Measurements from ENCODE around the gene LMNA.
A peak's percentile ranks its signal among the peaks of the same experiment; 100 is the strongest.
"Not testable (repeated sequence)": the region's sequence is repeated elsewhere in the genome, so short reads cannot be mapped to it uniquely, and the experiment has no call there.

The LMNA gene

DNA sequence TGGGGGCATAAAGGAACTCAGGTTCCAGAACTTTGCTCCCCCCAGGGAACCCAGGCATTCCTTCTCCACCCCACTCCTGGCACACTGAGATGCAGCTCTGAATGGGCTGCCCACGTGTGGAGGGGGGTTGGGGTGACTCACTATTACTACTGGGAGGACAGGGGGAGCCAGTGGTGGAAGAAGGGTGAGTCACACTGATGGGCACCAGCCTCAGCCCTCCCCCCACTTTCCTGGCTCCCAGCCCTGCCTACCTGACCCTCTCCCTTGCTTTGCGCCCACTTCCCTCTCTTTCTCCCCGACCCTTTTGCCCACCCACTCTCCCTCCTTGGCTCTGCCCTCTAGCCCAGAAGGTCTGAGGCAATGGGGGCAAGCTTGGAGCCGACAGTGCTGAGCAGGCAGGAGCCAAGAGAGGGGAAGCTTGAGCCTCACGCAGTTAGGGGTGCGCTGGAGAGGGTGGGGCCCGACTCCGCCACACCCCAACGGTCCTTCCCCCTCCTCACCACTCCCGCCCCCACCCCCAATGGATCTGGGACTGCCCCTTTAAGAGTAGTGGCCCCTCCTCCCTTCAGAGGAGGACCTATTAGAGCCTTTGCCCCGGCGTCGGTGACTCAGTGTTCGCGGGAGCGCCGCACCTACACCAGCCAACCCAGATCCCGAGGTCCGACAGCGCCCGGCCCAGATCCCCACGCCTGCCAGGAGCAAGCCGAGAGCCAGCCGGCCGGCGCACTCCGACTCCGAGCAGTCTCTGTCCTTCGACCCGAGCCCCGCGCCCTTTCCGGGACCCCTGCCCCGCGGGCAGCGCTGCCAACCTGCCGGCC, at the start of gene LMNA:
Gene LMNA, plus strand, starts transcription at position 611 of the 818 bp plus-strand sequence. CDS start 208 bp downstream, outside the sequence.
- peak; percentile 96 for DNase-seq

DNA sequence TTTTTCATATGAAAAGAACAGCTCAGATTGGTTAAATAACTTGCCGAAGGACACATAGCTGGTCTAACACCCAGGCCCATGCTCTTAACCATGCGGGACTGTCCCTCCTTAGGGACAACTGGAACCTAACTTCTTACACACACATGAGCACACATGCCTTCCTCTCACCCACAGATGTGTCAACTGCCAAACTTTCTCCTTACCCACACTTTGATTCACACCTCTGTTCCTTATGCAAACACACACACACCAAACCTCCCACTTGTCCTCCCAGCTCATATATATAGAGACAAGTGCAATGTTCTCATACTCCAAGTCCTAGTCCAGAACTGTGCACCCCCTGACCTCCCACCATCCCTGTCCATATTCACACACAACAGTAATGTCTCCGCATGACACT, 49.3 kb upstream of the LMNA start:
- no peak for DNase-seq

DNA sequence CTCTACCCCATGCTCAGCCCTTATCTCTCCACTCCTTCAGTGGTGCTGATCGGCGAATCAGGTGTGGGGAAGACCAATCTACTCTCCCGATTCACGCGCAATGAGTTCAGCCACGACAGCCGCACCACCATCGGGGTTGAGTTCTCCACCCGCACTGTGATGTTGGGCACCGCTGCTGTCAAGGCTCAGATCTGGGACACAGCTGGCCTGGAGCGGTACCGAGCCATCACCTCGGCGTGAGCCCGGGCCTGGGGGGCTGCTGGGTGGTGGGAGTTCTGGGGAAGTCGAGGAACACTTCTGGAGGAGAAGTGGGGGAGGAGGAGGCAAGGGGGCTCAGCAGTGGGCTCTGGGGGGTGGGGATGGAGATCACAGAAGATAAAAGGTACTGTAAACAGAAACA, 48.6 kb upstream of the LMNA start:
- no peak for DNase-seq

DNA sequence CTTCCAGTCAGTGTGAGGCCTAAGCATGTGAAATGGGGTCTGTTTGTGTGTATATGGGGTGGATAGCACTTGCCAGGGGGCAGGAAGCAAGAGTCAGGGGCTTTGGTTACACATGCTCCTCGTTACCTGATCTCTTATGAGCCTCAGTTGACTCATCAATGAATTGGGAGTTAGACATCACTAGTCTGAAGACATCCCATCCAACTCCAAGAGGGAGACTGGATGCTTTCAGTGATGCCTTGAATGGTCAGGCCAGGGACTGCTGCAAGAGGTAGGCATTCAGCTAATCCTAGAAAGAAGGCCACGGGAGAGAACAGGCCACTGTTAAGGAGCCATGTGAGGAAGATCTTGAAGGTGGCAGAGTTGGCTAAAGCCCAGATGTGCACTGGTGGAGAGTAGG, 47.2 kb upstream of the LMNA start:
- DNase-seq = no peak

DNA sequence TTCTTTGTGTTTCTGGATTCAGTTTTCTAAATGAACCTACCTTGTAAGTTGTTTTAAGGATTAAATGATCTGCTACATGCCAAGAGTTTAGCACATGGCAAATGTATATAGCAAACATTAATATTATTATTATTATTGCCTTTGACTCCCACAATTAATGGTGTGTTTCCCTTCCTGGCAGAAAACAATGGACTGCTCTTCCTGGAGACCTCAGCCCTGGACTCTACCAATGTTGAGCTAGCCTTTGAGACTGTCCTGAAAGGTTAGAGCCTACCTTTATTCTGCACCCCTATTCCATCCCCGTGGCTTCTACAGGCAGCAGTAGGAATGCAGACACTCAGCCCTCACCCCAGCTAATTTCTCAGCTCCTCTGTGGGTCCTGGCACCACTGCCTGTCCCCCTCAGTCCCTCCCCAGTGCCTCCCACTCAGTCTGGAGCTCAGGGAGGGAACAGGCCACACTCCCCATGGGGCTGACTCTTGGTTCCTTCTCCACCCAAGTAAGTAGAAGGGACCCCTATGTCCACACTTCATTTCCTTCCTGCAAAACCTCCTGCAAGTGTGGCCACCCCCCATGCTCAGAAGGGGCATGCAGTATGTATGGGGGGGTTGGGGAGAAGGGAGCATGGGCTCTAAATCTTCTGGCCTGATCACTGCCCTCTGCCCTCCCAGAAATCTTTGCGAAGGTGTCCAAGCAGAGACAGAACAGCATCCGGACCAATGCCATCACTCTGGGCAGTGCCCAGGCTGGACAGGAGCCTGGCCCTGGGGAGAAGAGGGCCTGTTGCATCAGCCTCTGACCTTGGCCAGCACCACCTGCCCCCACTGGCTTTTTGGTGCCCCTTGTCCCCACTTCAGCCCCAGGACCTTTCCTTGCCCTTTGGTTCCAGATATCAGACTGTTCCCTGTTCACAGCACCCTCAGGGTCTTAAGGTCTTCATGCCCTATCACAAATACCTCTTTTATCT, 44.7 kb upstream of the LMNA start:
- no peak for DNase-seq

DNA sequence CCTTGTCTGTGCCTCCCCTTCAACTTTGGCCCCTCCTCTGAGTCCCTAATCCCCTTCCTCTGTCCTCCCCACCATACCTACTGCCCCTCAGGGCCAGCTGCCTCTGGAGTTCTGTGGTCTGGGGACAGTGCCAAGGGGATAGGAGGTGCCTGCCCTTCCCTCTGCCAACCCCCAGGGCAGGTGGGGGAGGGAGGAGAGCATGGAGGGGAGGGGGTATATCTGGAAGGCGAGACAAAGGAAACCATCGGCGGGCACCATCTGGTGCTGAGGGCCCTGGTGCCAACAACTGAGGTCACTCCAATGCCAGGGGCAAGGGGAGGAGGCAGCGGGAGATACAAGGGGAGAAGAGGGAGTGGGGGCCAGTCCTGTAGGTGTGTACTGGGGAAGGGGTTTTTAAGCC, 44.0 kb upstream of the LMNA start:
- no peak for DNase-seq

DNA sequence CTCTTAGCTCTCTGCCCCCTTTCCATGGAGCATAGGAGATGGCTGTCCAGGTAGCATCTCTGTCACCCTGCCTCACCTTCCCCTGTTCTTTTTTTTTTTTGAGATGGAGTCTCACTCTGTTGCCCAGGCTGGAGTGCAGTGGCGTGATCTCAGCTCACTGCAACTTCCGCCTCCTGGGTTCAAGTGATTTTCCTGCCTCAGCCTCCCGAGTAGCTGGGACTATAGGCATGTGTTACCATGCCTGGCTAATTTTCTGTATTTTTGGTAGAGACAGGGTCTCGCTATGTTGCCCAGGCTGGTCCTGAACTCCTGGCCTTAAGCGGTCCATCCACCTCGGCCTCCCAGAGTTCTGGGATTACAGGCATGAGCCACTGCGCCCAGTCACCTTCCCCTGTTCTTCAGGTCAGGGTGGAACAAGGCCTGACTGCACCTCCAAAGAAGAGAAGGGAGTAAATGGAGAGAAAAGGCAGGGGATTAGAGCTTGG, 43.1 kb upstream of the LMNA start:
- not testable (repeated sequence) for DNase-seq

DNA sequence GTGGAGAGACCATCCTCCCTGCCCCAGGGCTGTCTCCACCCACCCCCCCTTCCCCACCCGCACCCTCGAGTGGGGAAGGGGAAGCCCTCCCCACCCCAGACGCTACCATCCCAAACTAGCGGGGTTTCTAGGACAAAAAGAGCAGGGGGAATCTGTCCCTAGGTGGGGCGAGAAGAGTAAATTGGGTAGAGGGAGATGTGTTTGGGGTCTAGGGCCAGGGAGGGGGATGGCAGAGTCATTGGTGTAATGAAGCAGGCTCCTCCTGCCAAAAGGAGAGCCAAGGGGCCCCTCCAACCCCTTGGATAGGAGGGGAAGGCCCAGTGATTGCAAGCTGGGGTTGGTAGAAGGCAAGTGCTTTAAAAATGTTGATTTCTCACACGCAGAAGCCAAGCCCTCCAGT, 42.3 kb upstream of the LMNA start:
- DNase-seq = no peak

DNA sequence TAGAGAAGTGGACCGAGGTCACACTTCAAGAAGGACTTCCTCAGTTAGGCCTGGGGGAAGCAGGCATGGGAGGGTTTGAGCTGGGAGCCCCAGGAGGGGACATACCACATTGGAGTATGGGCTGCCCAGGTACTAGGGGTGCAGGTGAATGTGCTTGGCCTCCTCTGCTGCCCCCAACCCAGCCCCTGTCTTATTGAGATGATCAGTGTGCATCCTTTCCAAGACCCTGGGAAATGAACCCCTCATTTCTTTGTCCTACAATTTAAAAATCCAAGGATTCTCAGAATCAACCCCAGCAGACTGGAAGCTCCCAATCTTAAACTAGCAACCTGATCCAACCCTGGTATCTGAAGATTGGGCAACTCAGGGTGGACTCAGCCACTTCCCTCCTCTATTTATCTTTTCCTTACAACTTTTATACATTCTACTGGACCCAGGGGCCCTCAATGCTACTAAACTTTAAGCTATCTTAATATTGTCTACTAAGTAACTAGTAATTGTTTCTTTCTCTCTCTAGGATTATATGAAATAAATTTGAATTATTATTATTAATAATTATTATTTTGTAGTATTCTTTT, 41.3 kb upstream of the LMNA start:
- DNase-seq = no peak

DNA sequence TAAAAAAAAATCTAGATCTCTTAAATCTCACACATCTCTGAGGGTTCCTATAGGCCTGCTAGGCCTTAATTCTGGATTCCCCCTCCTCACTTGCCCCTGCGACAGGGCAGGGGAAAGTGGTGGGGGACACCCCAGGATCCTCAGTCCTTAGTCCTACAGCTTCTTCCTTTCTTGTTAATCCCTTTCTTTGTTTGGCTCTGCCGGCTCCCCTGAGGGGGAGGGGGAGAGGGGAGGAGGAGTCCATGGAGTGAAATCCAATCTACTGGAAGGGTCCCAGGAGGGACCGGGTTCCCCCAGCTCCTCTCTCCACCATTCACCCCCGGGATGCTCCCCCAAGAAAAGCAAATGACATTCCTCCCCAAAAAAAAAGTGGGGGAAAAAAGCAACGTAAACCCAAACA, 40.8 kb upstream of the LMNA start:
- no peak for DNase-seq

DNA sequence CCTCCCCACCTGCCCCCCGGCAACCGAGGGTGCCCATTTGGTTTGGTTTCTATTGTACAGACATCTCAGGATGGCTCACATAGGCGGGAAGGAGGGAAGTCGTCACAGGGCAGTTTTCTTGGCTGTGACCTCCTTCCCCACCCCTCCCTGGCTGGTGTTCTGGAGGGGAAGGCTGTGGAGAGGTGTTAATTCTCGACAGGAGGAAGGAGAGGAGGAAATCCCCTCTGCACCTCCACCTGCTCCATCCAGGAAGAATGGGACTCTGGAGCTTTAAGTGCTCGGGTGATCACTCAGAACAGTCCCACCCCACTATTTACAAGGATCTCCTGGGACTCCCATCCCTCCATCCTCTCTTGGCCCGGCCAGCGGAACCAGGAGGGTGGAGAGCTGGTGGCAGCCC, 39.9 kb upstream of the LMNA start:
- no peak for DNase-seq

DNA sequence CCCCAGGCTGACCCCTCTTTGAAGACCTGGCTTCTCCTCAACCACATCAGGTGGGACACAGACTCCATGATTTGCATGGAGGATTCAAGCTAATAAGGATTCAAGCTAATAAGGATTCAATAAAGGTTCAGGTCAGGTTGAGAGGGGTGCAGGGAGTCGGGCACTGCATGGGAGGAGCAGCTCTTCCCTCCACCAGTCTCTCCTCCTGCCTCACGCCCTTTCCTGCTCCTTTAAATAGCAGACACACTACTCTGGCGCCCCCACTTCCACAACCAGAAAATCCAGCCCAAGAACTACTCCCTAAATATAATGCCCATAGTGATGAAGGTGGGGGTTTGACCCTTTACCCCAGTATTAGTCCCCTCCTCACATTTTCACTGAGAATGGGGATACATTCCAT, 39.3 kb upstream of the LMNA start:
- DNase-seq = no peak

DNA sequence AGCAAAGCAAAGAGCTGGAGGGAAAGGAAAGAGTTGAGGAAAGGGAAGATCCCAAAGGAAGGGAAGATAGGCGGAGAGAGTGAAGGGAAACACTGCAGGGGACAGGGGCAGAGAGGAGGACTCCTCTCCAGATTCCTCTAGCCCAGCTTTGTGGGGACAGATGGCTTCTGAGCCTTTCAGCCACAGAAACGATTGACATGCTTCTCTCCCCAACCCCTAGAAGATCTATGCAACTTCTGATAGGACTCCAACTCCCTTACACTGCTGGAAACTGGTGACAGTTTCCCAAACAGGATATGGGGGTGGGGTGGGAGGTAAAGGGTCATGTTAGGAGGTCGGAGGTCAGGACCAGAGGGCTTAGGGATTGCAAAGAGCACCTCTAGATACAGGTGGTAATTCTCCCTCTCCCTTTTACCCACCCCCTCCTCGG, 38.7 kb upstream of the LMNA start:
- DNase-seq = no peak

DNA sequence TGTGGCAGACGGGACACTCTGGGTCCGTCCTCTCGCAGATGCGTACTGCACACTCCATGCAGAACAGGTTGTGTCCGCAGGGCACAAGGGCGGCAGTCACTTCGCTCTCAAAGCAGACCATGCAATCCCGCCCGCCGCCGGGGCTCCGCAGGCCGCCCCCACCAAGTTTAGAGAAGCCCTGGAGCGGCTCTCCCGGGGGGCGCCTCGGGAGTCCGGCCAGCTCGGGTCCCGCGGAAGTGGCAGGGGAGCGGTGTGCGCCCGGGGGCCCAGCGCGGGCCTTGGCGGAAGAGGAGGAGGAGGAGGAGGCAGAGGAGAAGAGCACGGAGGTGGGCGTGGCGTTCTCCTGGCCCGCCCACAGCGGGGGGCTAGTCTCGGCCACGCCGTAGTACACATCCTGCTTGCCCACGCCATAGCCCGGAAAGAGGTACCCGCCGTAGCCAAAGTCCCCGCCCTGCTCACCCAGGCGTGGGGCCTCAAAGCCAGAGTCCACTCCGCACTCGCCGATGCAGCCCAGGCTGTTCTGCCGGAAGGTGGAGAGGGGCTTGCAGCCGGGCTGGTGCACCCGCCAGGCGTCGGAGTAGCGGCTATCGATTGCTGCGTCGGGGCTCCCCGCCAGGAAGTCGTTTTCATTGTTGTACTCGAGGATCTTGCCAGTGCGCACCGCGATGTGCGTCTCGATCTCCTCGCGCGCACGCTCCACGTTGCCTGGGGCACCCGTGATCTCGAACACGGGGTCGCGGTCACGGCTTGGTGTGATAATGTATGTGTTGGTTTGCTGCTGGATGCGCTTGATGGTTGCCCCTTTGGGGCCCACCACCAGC, 37.7 kb upstream of the LMNA start:
- DNase-seq = no peak

DNA sequence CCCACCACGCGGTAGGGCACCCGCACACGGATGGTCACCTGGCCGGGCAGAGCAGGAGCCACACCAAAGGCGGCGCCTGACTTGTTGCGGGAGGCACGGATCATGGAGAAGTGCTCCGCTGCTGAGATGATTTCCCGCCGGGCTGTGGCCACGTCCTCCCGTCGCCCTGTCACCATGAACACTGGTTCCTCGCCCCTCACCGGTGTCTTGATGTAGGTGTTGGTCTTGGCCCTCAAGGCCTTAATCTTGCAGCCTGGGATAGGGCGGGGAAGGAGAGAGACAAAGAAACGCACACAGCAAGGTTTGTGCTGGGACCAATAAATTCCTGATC, 37.1 kb upstream of the LMNA start:
- no peak for DNase-seq

DNA sequence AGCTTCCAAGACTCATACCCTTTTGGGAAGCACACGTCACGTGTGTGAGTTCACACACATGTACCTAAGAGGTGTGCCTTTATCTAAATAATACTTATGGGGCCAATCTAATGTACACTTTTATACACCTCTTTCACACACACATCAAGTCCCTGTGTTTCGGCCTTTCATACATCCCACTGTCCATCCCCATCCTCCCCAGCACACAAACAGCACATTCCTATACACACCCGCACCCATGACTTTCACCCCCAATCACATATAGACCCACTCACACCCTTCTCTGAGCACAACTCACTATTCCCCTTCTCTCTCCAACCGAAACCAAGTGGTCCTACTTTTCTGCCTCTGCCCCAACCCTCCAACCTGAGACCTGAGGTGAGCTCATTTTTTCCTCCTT, 35.8 kb upstream of the LMNA start:
- DNase-seq = no peak

DNA sequence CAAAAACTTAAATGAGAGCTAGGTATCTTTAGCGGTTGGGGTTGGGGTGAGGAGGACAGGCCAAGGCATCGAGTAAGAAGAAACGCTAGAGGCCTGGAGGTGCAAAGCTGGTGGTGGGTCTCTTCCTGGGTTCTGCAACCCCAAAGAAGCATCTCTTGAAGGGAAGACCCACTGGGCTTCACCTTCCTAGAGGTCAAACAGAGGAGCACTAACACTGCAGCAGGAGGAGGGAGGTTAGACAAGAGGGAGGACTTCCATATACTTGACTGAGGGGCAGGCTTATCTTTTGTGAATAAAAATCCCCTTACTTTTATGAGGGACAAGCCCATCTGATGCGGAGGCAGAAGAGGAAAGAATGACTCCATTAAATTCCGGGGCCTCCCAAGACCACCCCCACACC, 34.7 kb upstream of the LMNA start:
- DNase-seq = no peak

DNA sequence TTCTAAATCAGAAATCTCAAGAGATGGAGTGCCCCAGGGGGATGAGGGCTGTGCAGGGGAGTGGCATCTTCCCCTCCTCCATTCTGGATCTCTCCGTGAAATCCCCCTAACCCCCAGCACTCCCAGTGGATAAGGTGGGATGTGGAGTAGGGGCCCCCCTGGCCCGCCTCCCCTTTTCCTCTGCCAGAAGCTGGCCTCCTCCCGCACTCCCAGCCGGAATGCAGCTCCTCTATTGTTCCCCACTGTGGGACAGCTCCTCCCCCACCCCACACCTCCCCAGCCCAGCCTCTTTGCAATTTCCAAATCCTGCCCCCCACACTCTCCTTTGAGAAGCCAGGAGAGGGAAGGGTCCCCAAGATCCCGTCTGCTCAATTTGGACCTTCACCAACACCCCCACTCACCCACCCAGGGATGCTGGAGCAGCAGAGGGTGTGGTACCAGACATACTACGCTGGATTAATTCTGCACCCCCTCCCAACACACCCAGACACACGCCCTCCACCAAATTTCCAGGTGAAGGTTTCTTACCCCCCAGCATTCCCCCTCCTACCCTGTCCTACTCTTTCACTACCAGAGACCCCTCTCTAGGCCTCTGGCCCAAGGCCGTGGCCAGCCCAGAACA, 34.2 kb upstream of the LMNA start:
- no peak for DNase-seq

DNA sequence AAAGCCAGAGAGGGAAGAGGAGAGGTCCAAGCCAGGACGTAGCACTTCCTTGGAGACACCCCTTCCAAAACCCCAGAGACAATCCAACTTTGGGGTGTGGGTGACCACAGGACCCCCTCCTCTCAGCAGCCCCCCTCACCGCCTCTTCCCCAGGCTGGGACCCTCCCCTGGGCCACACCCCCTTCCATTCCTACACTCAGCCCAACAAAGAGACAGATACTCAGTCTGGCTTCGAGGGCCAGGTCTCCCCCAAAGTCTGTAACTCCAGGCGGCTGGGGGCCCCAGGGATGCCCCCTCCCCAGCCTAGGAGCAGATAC, 33.7 kb upstream of the LMNA start:
- no peak for DNase-seq

DNA sequence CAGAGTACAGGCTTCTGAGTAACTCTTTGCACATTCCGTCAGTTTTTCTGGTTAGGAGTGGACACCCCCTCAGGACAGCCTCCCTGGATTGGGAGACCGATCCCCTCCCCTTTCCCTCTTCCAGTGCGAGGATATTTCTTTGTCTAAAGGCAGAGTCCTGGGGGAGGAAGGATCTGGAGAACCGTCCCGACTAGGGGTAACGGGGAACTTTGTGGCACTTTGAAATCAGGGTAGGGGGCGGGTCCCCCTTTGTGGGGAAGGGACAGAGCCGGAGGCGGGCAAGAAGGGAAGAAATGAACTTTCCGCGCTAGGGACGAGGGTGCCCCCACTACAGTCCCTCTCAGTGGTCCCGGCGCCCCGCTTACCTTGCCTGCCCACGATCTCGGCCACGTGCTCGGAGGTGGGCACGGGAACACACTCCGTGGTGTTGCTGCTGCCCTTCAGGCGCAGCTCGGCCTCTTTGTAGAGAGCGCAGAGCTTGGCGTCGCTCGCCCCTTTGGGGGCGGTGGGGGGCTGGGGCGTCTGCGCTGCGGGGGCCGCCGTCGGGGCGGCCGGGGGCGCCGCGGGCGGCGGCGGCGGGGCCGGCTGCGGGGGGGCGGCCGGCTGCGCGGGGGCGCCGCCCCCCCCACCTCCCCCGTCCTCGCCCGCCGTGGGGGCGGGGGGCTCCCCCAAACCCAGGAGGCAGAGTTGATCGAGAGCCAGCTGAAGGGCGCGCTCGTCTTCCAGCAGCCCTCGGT, 33.2 kb upstream of the LMNA start:
- no peak for DNase-seq

DNA sequence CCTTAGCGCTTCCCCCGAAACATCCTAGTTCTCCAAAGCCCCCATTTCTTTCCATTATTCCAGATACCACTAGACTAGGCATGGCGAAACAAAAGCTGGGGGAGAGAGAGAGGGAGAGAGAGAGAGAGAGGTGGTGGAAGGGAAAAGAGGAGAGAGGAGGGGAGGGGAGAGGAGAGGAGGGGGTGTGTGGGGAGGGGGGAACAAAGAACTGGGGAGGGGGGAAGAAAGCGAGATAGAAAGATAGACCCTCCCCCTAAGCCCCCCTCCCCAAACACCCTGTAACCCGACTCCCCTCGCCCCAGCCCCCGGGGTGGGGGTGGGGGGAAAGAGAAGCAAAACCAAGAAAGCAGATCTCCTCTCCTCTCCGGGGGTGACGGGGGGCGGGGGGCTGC, 32.6 kb upstream of the LMNA start:
- DNase-seq = no peak

Data from HCEC 1CT (cell line).